Measurements from ENCODE around the gene KCNG1.
"Not testable (repeated sequence)": the region's sequence is repeated elsewhere in the genome, so short reads cannot be mapped to it uniquely, and the experiment has no call there.

The KCNG1 gene

GRCh38 chr20:51022803-51023616 is at the start of gene KCNG1:
Gene KCNG1, minus strand, starts transcription at chr20:51023107. Its CDS starts 12,769 bp downstream, at chr20:51010338.
- peak; percentile 86 for DNase-seq

- no peak for DNase-seq
Observed at GRCh38 chr20:51070621-51071020, 47.7 kb upstream of the KCNG1 start.

DNA sequence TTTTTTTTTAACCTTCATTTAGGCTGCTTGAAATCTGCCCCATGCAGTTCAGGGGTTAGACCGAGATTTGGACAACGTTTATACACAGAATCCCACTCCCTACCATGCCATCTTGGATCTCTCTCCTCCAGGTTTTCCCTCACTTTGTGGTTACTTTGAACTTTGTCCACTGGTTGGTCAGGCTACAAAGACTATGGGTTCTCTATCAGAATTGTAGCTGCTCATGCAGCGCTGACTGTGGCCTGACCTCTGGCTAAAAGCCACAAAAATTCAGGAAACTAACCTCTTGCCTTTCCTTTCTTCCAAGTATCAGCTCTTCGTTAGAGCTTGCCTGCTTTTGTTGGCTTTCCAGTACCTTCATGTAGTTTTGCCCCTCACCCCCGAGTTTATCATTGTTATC is 44.9 kb upstream of the KCNG1 start:
- DNase-seq = no peak

GRCh38 chr20:51065615-51066014 is 42.7 kb upstream of the KCNG1 start:
- no peak for DNase-seq

DNA sequence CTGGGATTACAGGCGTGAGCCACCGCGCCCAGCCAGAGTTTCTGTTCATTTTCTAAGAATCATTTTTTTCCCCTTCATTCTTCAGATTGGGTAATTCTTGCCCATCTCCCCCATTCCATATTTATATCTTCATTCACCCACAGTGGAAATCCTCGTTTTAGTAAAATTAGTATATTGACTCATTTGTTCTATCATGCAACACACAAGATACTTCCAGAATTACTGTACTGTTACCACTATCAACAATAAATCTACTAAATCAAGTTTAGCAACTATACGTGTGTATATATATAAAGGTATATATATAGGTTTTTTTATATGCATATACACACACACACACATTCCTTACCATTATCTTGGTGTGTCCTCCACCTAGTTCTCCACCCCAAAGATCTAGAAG is 41.2 kb upstream of the KCNG1 start:
- no peak for DNase-seq

- no peak for DNase-seq
Observed at GRCh38 chr20:51062065-51062464, 39.2 kb upstream of the KCNG1 start.

DNA sequence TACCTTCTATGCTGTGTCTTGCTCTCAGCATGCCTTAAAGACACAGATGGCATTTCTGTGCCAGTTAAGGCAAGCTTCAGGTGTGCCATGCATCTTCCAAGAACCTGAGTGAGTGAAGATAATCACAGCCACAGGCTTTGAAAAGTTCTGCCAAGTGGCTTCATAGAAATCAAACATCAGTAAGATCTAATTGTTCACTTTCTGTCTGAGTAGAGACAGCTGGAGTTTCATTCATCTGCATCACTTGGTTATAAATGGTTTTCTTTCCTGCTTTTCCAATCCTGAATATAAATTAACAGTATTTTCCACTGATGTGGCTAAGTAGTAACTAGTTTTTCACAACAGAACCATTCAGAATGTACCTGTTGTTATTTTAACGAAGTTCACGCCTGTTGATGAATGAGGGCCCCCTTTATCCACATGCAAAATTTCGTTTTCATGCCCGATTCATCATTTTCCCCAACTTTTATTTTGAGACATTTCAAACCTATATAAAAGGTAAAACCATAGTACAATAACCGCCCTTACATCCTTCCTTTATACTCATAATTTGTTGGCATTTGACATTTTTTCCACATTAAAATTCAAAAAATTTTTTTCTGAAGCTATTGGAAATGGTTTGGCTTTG is 38.6 kb upstream of the KCNG1 start:
- no peak for DNase-seq

DNA sequence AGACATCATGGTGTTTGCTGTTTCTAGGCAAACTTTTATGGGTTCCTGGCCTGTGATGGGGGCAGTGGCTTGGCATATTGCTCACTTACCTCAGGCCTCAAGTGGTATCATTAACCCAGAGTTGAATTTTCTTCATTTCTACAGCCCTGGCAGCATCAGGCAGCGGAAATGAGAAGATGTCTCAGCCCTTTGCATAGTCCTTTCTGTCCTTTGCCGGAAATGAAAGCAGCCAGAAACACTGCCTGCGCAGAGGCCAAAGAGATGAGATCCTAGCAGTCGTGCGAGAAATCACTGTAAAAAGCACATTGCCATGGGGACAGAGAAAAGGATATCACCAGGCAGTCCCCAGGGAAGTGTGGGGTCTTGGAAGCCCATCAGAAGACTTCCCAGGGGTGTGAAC is 37.4 kb upstream of the KCNG1 start:
- DNase-seq = no peak

- peak; percentile 53 for DNase-seq
Observed at GRCh38 chr20:51059862-51060261, 37.0 kb upstream of the KCNG1 start.

- DNase-seq = no peak
Observed at GRCh38 chr20:51058017-51058416, 35.1 kb upstream of the KCNG1 start.

GRCh38 chr20:51054233-51054632 is 31.3 kb upstream of the KCNG1 start:
- DNase-seq = no peak

- no peak for DNase-seq
Observed at GRCh38 chr20:51050531-51051075, 27.7 kb upstream of the KCNG1 start.

- DNase-seq = no peak
Observed at GRCh38 chr20:51046021-51046985, 23.4 kb upstream of the KCNG1 start.

DNA sequence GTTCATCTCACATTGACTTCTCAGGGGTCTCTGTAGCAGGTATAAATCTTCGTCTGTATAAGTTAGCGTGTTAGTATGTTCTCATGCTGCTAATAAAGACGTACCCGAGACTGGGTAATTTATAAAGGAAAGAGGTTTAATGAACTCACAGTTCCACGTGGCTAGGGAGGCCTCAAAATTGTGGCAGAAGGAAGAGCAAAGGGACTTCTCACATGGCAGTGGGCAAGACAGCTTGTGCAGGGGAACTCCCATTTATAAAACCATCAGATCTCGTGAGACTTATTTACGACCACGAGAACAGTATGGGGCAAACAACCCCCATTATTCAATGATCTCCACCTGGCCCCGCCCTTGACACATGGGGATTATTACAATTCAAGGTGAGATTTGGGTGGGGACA is 22.6 kb upstream of the KCNG1 start:
- DNase-seq = not testable (repeated sequence)

DNA sequence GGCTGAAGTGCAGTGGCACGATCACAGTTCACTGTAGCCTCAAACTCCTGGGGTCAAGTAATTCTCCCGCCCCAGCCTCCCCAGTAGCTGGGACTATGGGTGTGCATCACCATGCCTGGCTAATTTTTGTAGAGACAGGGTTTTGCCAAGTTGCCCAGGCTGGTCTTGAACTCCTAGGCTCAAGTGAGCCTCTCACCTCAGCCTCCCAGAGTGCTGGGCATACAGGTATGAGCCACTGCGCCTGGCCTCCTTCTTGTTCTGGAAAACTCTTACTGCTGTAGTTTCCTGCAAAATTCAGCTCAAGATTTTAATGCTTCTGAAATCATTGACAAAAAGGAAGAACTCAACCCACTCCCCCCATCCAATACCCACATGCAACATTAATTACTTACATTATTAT is 21.9 kb upstream of the KCNG1 start:
- DNase-seq = no peak

GRCh38 chr20:51043811-51044210 is 20.9 kb upstream of the KCNG1 start:
- peak; percentile 69 for DNase-seq

GRCh38 chr20:51042657-51043247 is 19.8 kb upstream of the KCNG1 start:
- no peak for DNase-seq

GRCh38 chr20:51042064-51042463 is 19.2 kb upstream of the KCNG1 start:
- no peak for DNase-seq

GRCh38 chr20:51037532-51038115 is 14.7 kb upstream of the KCNG1 start:
- no peak for DNase-seq

GRCh38 chr20:51036827-51037531 is 14.1 kb upstream of the KCNG1 start:
- DNase-seq = peak; percentile 42

GRCh38 chr20:51036226-51036625 is 13.3 kb upstream of the KCNG1 start:
- peak; percentile 47 for DNase-seq
